Measurements from ENCODE around the gene HERC2. TPM values are rescaled to one million over a fixed set of nuclear protein-coding genes. Genes with fewer than 3 reads are reported as not detected.

Gene HERC2
- total and polyA plus RNA-seq, 9 of the 15 experiments (the other 6 are each of a cell fraction or from before 2014, with no cell fraction given) = 10.6 to 84.0 (median 42.6) TPM

- no peak for TF ChIP-seq CHD7 (IDR thresholded peaks at IDR 0.05; ENCODE audit: low read depth, low read length)
- TF ChIP-seq CREM (IDR thresholded peaks at IDR 0.05; ENCODE audit: low read depth) = no peak
- TF ChIP-seq MTA2 (IDR thresholded peaks at IDR 0.05; ENCODE audit: low read depth) = no peak
- no peak for TF ChIP-seq NRF1 (conservative IDR thresholded peaks at IDR 0.05 in 1 of 2, IDR thresholded peaks at IDR 0.05 in 1 of 2)
- no peak for TF ChIP-seq SRSF1 (IDR thresholded peaks at IDR 0.05; ENCODE audit: low read depth, low read length)
- TF ChIP-seq STAT6 (CRISPR knock-in tag; IDR thresholded peaks at IDR 0.05) = no peak
- TF ChIP-seq E2F4 (CRISPR knock-in tag; IDR thresholded peaks at IDR 0.05; ENCODE audit: low read depth) = no peak
- no peak for TF ChIP-seq SMAD4 (CRISPR knock-in tag; conservative IDR thresholded peaks at IDR 0.05)
Measured at GRCh38 chr15:28085489-28086174, 236.3 kb downstream of the HERC2 start (continued).
